ENCODE results near the gene MRI1. TPM values are rescaled to one million over a fixed set of nuclear protein-coding genes. Genes with fewer than 3 reads are reported as not detected.
A peak's percentile ranks its signal among the peaks of the same experiment; 100 is the strongest.

The MRI1 gene
- total and polyA plus RNA-seq, 4 donors = 23.5 to 63.2 (median 29.9) TPM

GRCh38 chr19:13799669-13800068 lies 35.3 kb downstream of the MRI1 start:
- no peak for ATAC-seq (ENCODE audit: insufficient read depth, low FRiP score)
- peaks cover 4 to 17% (median 6%) of the 10 kb centered on the region in 5 donors for H3K4me1 ChIP-seq (ENCODE audit: control insufficient read depth in 5 of 5, insufficient read depth in 5 of 5, low read length in 5 of 5)
- no peak overlapping the region for H3K9ac ChIP-seq (ENCODE audit: insufficient read depth in 1 of 2, low read length in 2 of 2)
- peaks cover 0 to 5% (median under 1%) of the 10 kb centered on the region in 4 donors for H3K36me3 ChIP-seq (ENCODE audit: control insufficient read depth in 4 of 4, insufficient read depth in 4 of 4, low read length in 4 of 4)
- no peak for DNase-seq
- H3K27me3 ChIP-seq (ENCODE audit: control insufficient read depth in 3 of 3, insufficient read depth in 3 of 3, low read length in 2 of 3) = no peaks in the 10 kb centered on the region
- WGBS, 2 donors = 95 to 96% methylated on average over 22 of the region's 22 CpGs
- no peak overlapping the region for H3K4me3 ChIP-seq
- H3K27ac ChIP-seq (ENCODE audit: low read depth in 1 of 2, low read length in 1 of 2) = no peak overlapping the region
- no peak for TF ChIP-seq CTCF (IDR thresholded peaks at IDR 0.05; ENCODE audit: control extremely low read depth, extremely low read depth)
- no peaks in the 10 kb centered on the region for H3K9me3 ChIP-seq (ENCODE audit: control insufficient read depth in 4 of 4, insufficient read depth in 3 of 4, low read length in 3 of 4)

GRCh38 chr19:13803038-13803437 lies 38.7 kb downstream of the MRI1 start:
- no peak for TF ChIP-seq CTCF (IDR thresholded peaks at IDR 0.05; ENCODE audit: control extremely low read depth, extremely low read depth)
- H3K36me3 ChIP-seq (ENCODE audit: control insufficient read depth in 4 of 4, insufficient read depth in 4 of 4, low read length in 4 of 4) = peaks cover 0 to 12% (median 8%) of the 10 kb centered on the region in 4 donors
- no peaks in the 10 kb centered on the region for H3K9me3 ChIP-seq (ENCODE audit: control insufficient read depth in 4 of 4, insufficient read depth in 3 of 4, low read length in 3 of 4)
- peaks cover 0 to 6% (median 0%) of the 10 kb centered on the region in 5 donors for H3K4me1 ChIP-seq (ENCODE audit: control insufficient read depth in 5 of 5, insufficient read depth in 5 of 5, low read length in 5 of 5)
- no peak overlapping the region for H3K4me3 ChIP-seq
- peak overlapping the region in 1 of 2 donors; percentile 52 for H3K27ac ChIP-seq (ENCODE audit: low read depth in 1 of 2, low read length in 1 of 2)
- H3K27me3 ChIP-seq (ENCODE audit: control insufficient read depth in 3 of 3, insufficient read depth in 3 of 3, low read length in 2 of 3) = no peaks in the 10 kb centered on the region
- ATAC-seq (ENCODE audit: insufficient read depth, low FRiP score) = peak; percentile 41
- 70 to 88% methylated on average over 9 of the region's 9 CpGs for WGBS, 2 donors
- DNase-seq = peak in 1 of 3 donors; percentile 25
- no peak overlapping the region for H3K9ac ChIP-seq (ENCODE audit: insufficient read depth in 1 of 2, low read length in 2 of 2)

DNA sequence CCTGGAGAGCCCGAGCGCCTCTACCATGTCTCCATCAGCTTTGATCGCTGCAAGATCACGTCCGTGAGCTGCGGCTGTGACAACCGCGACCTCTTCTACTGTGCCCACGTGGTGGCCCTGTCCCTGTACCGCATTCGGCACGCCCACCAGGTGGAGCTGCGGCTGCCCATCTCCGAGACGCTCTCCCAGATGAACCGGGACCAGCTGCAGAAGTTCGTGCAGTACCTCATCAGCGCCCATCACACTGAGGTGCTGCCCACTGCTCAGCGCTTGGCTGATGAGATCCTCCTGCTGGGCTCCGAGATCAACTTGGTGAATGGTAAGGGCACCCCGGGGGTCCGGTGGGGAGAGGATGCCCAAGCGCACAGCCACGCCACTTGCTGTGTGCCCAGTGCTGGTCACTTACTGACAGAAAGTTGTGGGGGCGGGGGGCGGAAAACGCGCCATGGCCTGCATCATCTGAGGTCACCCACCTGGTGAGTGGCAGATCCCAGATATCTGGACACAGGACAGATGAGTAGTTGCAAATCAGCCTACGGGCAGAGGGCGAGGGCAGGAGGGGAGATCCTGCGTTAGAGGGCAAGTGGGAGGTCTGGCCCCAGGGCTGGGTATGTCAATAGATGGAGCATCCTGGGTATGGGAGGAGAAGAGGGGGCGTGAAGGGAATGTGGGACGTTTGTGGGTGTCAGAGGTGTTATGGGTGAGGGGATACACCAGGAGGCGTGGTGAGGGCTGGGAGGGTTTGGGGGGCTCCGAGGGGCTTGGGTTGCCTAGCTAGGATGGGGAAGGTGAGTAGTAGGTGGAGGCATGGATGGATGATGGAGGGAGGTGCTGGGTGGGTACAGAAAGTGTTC lies 40.7 kb downstream of the MRI1 start:
- Histone ChIP-seq H3K27me3 (ENCODE audit: control insufficient read depth in 3 of 3, insufficient read depth in 3 of 3, low read length in 2 of 3) (no peaks in the 10 kb centered on the region), H3K36me3 (ENCODE audit: control insufficient read depth in 4 of 4, insufficient read depth in 4 of 4, low read length in 4 of 4) (peaks cover 6 to 20% (median 11%) of the 10 kb centered on the region in 4 donors), H3K4me3 (no peak overlapping the region), H3K27ac (ENCODE audit: low read depth in 1 of 2, low read length in 1 of 2) (peak overlapping the region in 1 of 2 donors; percentile 16), H3K9ac (ENCODE audit: insufficient read depth in 1 of 2, low read length in 2 of 2) (no peak overlapping the region), H3K9me3 (ENCODE audit: control insufficient read depth in 4 of 4, insufficient read depth in 3 of 4, low read length in 3 of 4) (no peaks in the 10 kb centered on the region), H3K4me1 (ENCODE audit: control insufficient read depth in 5 of 5, insufficient read depth in 5 of 5, low read length in 5 of 5) (peaks cover 0 to 6% (median 0%) of the 10 kb centered on the region in 5 donors)
- DNase-seq (peak; percentile 54 to 75 (median 69)), ATAC-seq (ENCODE audit: insufficient read depth, low FRiP score) (no peak)
- TF ChIP-seq CTCF (IDR thresholded peaks at IDR 0.05; ENCODE audit: control extremely low read depth, extremely low read depth) = no peak
- 79 to 83% methylated on average over 35 of the region's 35 CpGs for WGBS, 2 donors

All from lung (tissue), 12 donors.